ENCODE results near the gene CEP72.

The CEP72 gene

GRCh38 chr5:661891-662750 lies 50.0 kb downstream of the CEP72 start:
- no peak for DNase-seq

- DNase-seq, result no peak
These were observed 50.8 kb downstream of the CEP72 start for GRCh38 chr5:662751-663435.

- no peak for DNase-seq
These were observed 51.5 kb downstream of the CEP72 start for GRCh38 chr5:663436-664342.

GRCh38 chr5:664343-664993 lies 52.3 kb downstream of the CEP72 start:
- no peak for DNase-seq

GRCh38 chr5:664994-665360 lies 52.8 kb downstream of the CEP72 start:
- DNase-seq, result no peak

- DNase-seq, result no peak
These were observed 53.4 kb downstream of the CEP72 start for GRCh38 chr5:665541-665955.

- DNase-seq, result no peak
These were observed 54.0 kb downstream of the CEP72 start for GRCh38 chr5:665956-666711.

- no peak for DNase-seq
These were observed 54.8 kb downstream of the CEP72 start for GRCh38 chr5:666816-667498.

- DNase-seq, result no peak
These were observed 56.3 kb downstream of the CEP72 start for GRCh38 chr5:668283-668995.

GRCh38 chr5:669111-669841 lies 57.1 kb downstream of the CEP72 start:
- no peak for DNase-seq

GRCh38 chr5:669842-670395 lies 57.8 kb downstream of the CEP72 start:
- DNase-seq, result no peak

GRCh38 chr5:670396-671270 lies 58.5 kb downstream of the CEP72 start:
- no peak for DNase-seq

- DNase-seq, result peak; percentile 78
These were observed 59.6 kb downstream of the CEP72 start for GRCh38 chr5:671459-672328.

- peak; percentile 97 for DNase-seq
These were observed 60.4 kb downstream of the CEP72 start for GRCh38 chr5:672329-673160.

GRCh38 chr5:673161-673830 lies 61.2 kb downstream of the CEP72 start:
- DNase-seq, result no peak
